Lung (tissue), 12 donors: ENCODE results near the gene URAD. TPM values are rescaled to one million over a fixed set of nuclear protein-coding genes. Genes with fewer than 3 reads are reported as not detected.

Source experiments
- ATAC-seq: fragments of 200-7000 bp; cut with Tn5 transposase; one replicate; pipeline ENCODE4 v1.9.1; 2020; ENCODE audit warnings: moderate number of reproducible peaks; ENCODE audit not compliant: insufficient read depth, low FRiP score
- DNase-seq, 3 donors: peaks; one replicate each; pipeline ENCODE4 v3.0.0-alpha.2; 2013 to 2017
- H3K27ac ChIP-seq, 2 donors: one replicate each; pipeline ENCODE4 v1.5.1; 2013; ENCODE audit warnings: mild to moderate bottlenecking in 2 of 2, moderate library complexity in 2 of 2, control low read depth in 1 of 2, inconsistent platforms in 1 of 2, low read depth in 1 of 2, low read length in 1 of 2
- H3K27me3 ChIP-seq, 3 donors: one replicate each; pipeline ENCODE4 v1.5.1; 2013; ENCODE audit warnings: low read length in 2 of 3; ENCODE audit not compliant: control insufficient read depth in 3 of 3, insufficient read depth in 3 of 3
- H3K36me3 ChIP-seq, 4 donors: one replicate each; pipeline ENCODE4 v1.5.1; 2013; ENCODE audit warnings: low read length in 4 of 4, mild to moderate bottlenecking in 1 of 4, moderate library complexity in 1 of 4; ENCODE audit not compliant: control insufficient read depth in 4 of 4, insufficient read depth in 4 of 4
- H3K4me1 ChIP-seq, 5 donors: one replicate each; pipeline ENCODE4 v1.5.1; 2013; ENCODE audit warnings: low read length in 5 of 5, mild to moderate bottlenecking in 2 of 5, moderate library complexity in 1 of 5; ENCODE audit not compliant: control insufficient read depth in 5 of 5, insufficient read depth in 5 of 5
- H3K4me3 ChIP-seq: one replicate; pipeline ENCODE4 v1.5.1; 2013; ENCODE audit warnings: mild to moderate bottlenecking, control low read depth, moderate library complexity
- H3K9ac ChIP-seq, 2 donors: one replicate each; pipeline ENCODE4 v1.5.1; 2013; ENCODE audit warnings: low read length in 2 of 2, control low read depth in 1 of 2; ENCODE audit not compliant: insufficient read depth in 1 of 2
- H3K9me3 ChIP-seq, 4 donors: one replicate each; pipeline ENCODE4 v1.5.1; 2013; ENCODE audit warnings: low read length in 3 of 4, mild to moderate bottlenecking in 1 of 4, moderate library complexity in 1 of 4; ENCODE audit not compliant: control insufficient read depth in 4 of 4, insufficient read depth in 3 of 4
- WGBS, 2 donors: extraction: QIAGEN DNeasy Blood & Tissue Kit; methylation state at CpG; one replicate each; pipeline ENCODE4 v1.1.7; 2013; 5-methylcytosine and 5-hydroxymethylcytosine counted together
- polyA plus RNA-seq, 2 donors: library from polyadenylated mRNA; stranded (reverse); fragments of 200-250 nt; gene quantifications; one replicate each; pipeline ENCODE4 v1.2.1, GENCODE V29; 2013
- total RNA-seq, 2 donors: library from RNA; depleted of rRNA in 1 of 2; stranded (reverse); fragments of >200 nt in 1 of 2; gene quantifications; one replicate each; pipeline ENCODE4 v1.2.1, GENCODE V29; 2014 to 2021
- TF ChIP-seq, protein P1 (sequence below): IDR thresholded peaks from 2 replicates; pipeline ENCODE4 v1.5.1; 2012; ENCODE audit warnings: mild to moderate bottlenecking; ENCODE audit errors: control extremely low read depth, extremely low read depth
- donor health status: control.
- donor health status: control.
- donor health status: Bipolar disorder and iron deficiency.
- donor health status: healthy.
- donor health status: DM: yes; HTN: yes; CAD: no.

The URAD gene
- total and polyA plus RNA-seq, 4 donors = not detected

DNA sequence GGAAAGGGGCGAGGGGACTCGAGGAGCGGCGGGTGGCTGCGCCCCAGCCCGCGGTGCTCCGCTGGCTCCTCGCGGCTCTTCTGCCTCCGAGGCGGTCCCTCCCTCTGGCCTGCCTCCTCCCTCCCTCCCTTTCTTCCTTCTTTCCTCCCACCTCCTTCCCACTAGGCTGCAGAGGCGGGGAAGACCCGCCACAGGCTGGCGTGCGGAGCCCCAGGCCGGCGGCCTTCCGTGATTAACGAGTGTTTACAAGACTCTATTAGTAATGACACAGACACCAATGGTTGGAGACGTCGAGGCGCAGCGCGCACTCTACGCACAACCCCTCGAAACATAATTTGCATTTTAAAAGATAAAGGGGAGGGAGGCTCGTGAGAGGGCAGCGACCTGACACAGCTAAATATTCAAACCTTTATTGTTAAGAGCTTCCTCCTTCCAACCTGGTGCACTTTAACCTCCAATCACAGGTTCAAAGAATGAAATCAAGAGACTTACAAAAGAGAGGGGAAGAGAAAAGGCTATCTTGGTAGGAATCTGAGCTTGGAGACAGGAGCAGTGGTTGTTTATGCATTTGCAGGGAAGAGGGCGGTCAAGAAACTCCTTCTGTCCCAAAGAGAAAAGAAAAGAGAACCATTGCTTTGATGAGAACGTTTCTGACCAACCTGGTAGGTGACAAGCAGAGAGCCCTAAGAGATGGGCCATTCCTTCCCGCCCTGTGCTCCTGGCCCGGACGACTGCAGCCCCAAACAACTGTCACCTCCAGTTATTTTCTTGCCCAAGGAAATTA, 19.2 kb downstream of the URAD start, which contains the start of gene CDX2:
Gene CDX2, minus strand, starts transcription at position 234 of the 784 bp plus-strand sequence. CDS start 309 bp downstream, outside the sequence.
- Histone ChIP-seq H3K4me3 (no peak within 1 kb of the TSS), H3K9me3 (peaks cover 0 to 5% (median 0%) of the 10 kb centered on the region in 4 donors), H3K36me3 (no peaks in the 10 kb centered on the region), H3K9ac (no peak within 1 kb of the TSS), H3K27ac (no peak within 1 kb of the TSS), H3K27me3 (peaks cover 38 to 95% (median 91%) of the 10 kb centered on the region in 3 donors), H3K4me1 (peaks cover 0 to 9% (median 5%) of the 10 kb centered on the region in 5 donors)
- ATAC-seq (no peak), DNase-seq (no peak)
- TF ChIP-seq, protein P1, sequence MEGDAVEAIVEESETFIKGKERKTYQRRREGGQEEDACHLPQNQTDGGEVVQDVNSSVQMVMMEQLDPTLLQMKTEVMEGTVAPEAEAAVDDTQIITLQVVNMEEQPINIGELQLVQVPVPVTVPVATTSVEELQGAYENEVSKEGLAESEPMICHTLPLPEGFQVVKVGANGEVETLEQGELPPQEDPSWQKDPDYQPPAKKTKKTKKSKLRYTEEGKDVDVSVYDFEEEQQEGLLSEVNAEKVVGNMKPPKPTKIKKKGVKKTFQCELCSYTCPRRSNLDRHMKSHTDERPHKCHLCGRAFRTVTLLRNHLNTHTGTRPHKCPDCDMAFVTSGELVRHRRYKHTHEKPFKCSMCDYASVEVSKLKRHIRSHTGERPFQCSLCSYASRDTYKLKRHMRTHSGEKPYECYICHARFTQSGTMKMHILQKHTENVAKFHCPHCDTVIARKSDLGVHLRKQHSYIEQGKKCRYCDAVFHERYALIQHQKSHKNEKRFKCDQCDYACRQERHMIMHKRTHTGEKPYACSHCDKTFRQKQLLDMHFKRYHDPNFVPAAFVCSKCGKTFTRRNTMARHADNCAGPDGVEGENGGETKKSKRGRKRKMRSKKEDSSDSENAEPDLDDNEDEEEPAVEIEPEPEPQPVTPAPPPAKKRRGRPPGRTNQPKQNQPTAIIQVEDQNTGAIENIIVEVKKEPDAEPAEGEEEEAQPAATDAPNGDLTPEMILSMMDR = no peak
- 4 to 6% methylated on average over 22 to 34 of the region's 34 CpGs for WGBS, 2 donors

DNA sequence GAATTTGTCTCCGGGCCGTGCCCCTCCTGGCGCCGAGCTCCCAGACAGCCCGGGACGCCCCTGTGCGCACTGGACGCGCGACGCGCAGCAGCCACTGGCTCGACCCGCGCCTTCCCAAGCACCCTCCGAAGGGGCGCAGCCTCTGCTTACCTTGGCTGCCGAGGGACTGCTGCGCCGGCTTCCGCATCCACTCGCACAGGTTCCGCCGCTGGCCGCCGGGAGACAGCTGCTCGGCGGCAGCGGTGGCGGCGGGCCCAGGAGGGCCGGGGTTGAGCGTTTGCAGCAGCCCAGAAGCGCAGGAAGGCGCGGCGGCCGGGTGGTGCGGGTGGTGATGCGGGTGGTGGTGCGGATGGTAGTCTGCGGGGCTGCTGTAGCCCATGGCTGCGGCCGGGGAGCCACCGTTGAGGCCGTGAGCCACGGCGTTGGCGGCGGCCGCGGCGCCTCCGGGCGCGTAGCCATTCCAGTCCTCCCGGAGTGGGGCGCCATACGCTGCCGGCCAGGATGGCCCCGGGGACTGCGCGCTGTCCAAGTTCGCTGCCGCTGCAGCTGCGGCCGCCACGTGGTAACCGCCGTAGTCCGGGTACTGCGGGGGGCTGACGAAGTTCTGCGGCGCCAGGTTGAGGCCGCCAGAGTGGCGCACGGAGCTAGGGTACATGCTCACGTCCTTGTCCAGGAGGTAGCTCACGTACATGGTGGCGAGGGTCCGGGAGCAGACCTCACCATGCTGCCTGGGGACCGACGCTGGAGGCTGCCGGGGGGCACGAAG, 20.0 kb downstream of the URAD start:
- Histone ChIP-seq H3K9ac (no peak overlapping the region), H3K4me3 (no peak overlapping the region), H3K4me1 (peaks cover 0 to 9% (median 5%) of the 10 kb centered on the region in 5 donors), H3K36me3 (no peaks in the 10 kb centered on the region), H3K9me3 (peaks cover 0 to 5% (median 0%) of the 10 kb centered on the region in 4 donors), H3K27me3 (peaks cover 37 to 93% (median 91%) of the 10 kb centered on the region in 3 donors), H3K27ac (no peak overlapping the region)
- WGBS, 2 donors = 1 to 2% methylated on average over 64 to 86 of the region's 86 CpGs
- ATAC-seq = no peak
- no peak for DNase-seq
- TF ChIP-seq, protein P1 = no peak

DNA sequence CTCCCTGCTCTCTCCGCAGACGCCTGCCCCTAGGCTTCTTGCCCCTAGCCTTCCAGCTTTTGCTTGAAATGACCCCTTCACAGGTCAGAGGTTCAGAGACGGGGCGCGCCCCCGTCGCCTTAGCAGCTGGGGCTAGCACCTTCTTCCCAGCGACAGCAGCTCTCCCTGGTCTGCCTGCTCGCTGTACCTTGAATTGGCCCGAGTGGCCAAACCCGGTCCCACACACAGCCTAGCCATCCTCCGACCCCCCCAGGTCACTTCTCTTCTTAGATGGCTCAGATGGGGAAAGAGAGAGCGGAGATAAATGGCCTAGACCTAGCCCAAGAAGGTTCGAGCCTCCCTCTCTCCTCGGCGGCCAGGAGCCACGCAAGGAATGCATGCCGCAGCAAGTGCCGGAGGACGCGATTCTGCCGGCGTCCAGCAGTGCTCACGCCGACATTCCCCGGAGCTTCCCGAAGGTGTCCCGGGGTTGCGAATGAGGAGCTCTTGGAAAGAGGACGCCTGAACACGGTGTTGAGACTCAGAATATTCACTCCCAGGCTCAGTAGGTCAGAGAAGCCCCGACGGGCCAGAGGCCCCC, 20.7 kb downstream of the URAD start:
- Histone ChIP-seq H3K9me3 (peaks cover 0 to 5% (median 0%) of the 10 kb centered on the region in 4 donors), H3K27ac (no peak overlapping the region), H3K4me3 (no peak overlapping the region), H3K4me1 (peaks cover 0 to 9% (median 5%) of the 10 kb centered on the region in 5 donors), H3K27me3 (peaks cover 37 to 93% (median 88%) of the 10 kb centered on the region in 3 donors), H3K36me3 (no peaks in the 10 kb centered on the region), H3K9ac (no peak overlapping the region)
- 4% methylated on average over 33 of the region's 33 CpGs for WGBS, 2 donors
- TF ChIP-seq, protein P1 = no peak
- no peak for ATAC-seq
- no peak for DNase-seq
